GM12878 (cell line): Measurements from ENCODE around the gene TADA2A. TPM values are rescaled to one million over a fixed set of nuclear protein-coding genes. Genes with fewer than 3 reads are reported as not detected.

Experiments used
- ATAC-seq: fragments of 200-7000 bp; cut with Tn5 transposase; 3 replicates; pipeline ENCODE4 v1.9.1; 2020; ENCODE audit warnings: mild to moderate bottlenecking, moderate library complexity
- BruUV-seq: library from RNA; stranded (reverse); fragments of 400-500 nt; replicated peaks from 2 replicates; lab custom pipeline; 2021; lab: Mats Ljungman, UMichigan
- CTCF ChIA-PET: fragments of 300-600 bp; sonication (Branson Sonifier 250); formaldehyde crosslinking; extraction: SDS; loops from one replicate; lab custom pipeline; 2021; ENCODE audit warnings: inconsistent platforms; lab: Yijun Ruan, JAX
- POLR2A ChIA-PET: fragments of 350-600 bp; formaldehyde crosslinking; extraction: SDS; loops from one replicate; lab custom pipeline; 2021; ENCODE audit warnings: inconsistent platforms; lab: Charles Lee
- RAD21 ChIA-PET: fragments of 300-600 bp; sonication (Branson Sonifier 250); formaldehyde crosslinking; loops from one replicate; lab custom pipeline; 2023; ENCODE audit warnings: antibody characterized with exemption; ENCODE audit not compliant: unreplicated experiment; lab: Charles Lee
- SMC1A ChIA-PET: fragments of 300-600 bp; sonication (Branson Sonifier 250); formaldehyde crosslinking; loops from one replicate; lab custom pipeline; 2023; ENCODE audit not compliant: unreplicated experiment, uncharacterized antibody; lab: Charles Lee
- DNase-seq: peaks from one replicate; pipeline ENCODE4 v3.0.0-alpha.2; 2011; ENCODE audit warnings: low read depth, low spot score
- FAIRE-seq: peaks from 3 replicates; lab custom pipeline; 2011; peaks lifted over from hg19 to GRCh38; lab: Jason Lieb, UNC
- H2AFZ ChIP-seq: 2 replicates; pipeline ENCODE4 v1.6.0; 2011; ENCODE audit warnings: low read depth, low read length, control low read depth; ENCODE audit not compliant: control insufficient read depth
- H3K27ac ChIP-seq: 2 replicates; pipeline ENCODE4 v1.5.1; 2011; ENCODE audit warnings: control low read depth; ENCODE audit not compliant: control insufficient read depth, insufficient read depth
- H3K27me3 ChIP-seq, 2 experiments: replicated peaks in 1 of 2; 2 replicates each; pipeline versions ENCODE4 v1.6.0 to v1.6.1; 2011; ENCODE audit warnings: low read length in 1 of 2; ENCODE audit not compliant: control insufficient read depth in 2 of 2, insufficient read depth in 2 of 2
- H3K36me3 ChIP-seq, 2 experiments: 2 replicates each; pipeline ENCODE4 v1.5.1; 2011; ENCODE audit warnings: low read length in 1 of 2; ENCODE audit not compliant: control insufficient read depth in 2 of 2, insufficient read depth in 2 of 2
- H3K4me1 ChIP-seq: 2 replicates; pipeline ENCODE4 v1.6.1; 2011; ENCODE audit warnings: mild to moderate bottlenecking, low read length, moderate library complexity, mixed read lengths; ENCODE audit not compliant: control insufficient read depth, insufficient read depth
- H3K4me2 ChIP-seq: 2 replicates; pipeline ENCODE4 v1.6.0; 2011; ENCODE audit warnings: control low read depth; ENCODE audit not compliant: control insufficient read depth, insufficient read depth
- H3K4me3 ChIP-seq: fragments of 200-600 bp; sonication (generic); 2 replicates; pipeline ENCODE4 v1.5.1; 2016
- H3K79me2 ChIP-seq: 2 replicates; pipeline ENCODE4 v1.6.0; 2011; ENCODE audit warnings: low read length; ENCODE audit not compliant: control insufficient read depth, insufficient read depth
- H3K9ac ChIP-seq: 2 replicates; pipeline ENCODE4 v1.8.0; 2011; ENCODE audit warnings: low read length, control low read depth, mixed read lengths; ENCODE audit not compliant: control insufficient read depth, insufficient read depth
- H3K9me3 ChIP-seq: replicated peaks from 3 replicates; pipeline ENCODE4 v1.5.1; 2011; ENCODE audit warnings: mild to moderate bottlenecking, low read length; ENCODE audit not compliant: control insufficient read depth, insufficient read depth
- H4K20me1 ChIP-seq: 2 replicates; pipeline ENCODE4 v1.6.0; 2011; ENCODE audit not compliant: control insufficient read depth, insufficient read depth
- ASH2L ChIP-seq: fragments of 300-600, 200-600 bp; sonication (generic); IDR thresholded peaks from 2 replicates; pipeline ENCODE4 v1.6.1; 2017; ENCODE audit warnings: low read depth, mild to moderate bottlenecking, borderline replicate concordance
- BACH1 ChIP-seq: fragments of 450-650 bp; IDR thresholded peaks from 2 replicates; pipeline ENCODE4 v1.6.1; 2017; ENCODE audit warnings: mild to moderate bottlenecking, borderline replicate concordance
- DPF2 ChIP-seq: fragments of 450-650 bp; IDR thresholded peaks from 2 replicates; pipeline ENCODE4 v1.6.1; 2017; ENCODE audit warnings: mild to moderate bottlenecking
- EGR1 ChIP-seq, 2 experiments: IDR thresholded peaks; 1 replicate in 1 of 2; 2 replicates in 1 of 2; pipeline ENCODE4 v1.6.1; 2011 to 2012; ENCODE audit warnings: low read depth in 2 of 2, low read length in 2 of 2, borderline replicate concordance in 1 of 2, mild to moderate bottlenecking in 1 of 2, moderate library complexity in 1 of 2
- EP300 ChIP-seq, 2 experiments: fragments of 150-350 bp in 1 of 2; IDR thresholded peaks; 2 replicates each; pipeline ENCODE4 v1.6.1; 2011 to 2012; ENCODE audit warnings: low read depth in 2 of 2, low read length in 2 of 2, borderline replicate concordance in 1 of 2, improper control_type of control experiment in 1 of 2, inconsistent platforms in 1 of 2; ENCODE audit not compliant: control insufficient read depth in 1 of 2
- HDAC2 ChIP-seq: fragments of 200-600 bp; sonication (generic); IDR thresholded peaks from 2 replicates; pipeline ENCODE4 v1.6.1; 2017
- MTA2 ChIP-seq: fragments of 450-650 bp; IDR thresholded peaks from 2 replicates; pipeline ENCODE4 v1.6.1; 2016; ENCODE audit warnings: low read depth, mild to moderate bottlenecking, moderate library complexity
- MXI1 ChIP-seq: fragments of 150-350 bp; IDR thresholded peaks from 2 replicates; pipeline ENCODE4 v1.6.1; 2011; ENCODE audit warnings: low read depth, mild to moderate bottlenecking, inconsistent platforms, low read length, improper control_type of control experiment
- MYB ChIP-seq: fragments of 150-350 bp; IDR thresholded peaks from 2 replicates; pipeline ENCODE4 v1.6.1; 2014; ENCODE audit warnings: mild to moderate bottlenecking, low read depth, low read length, borderline replicate concordance
- NBN ChIP-seq: fragments of 450-650 bp; IDR thresholded peaks from 2 replicates; pipeline ENCODE4 v1.6.1; 2016
- NFIC ChIP-seq: IDR thresholded peaks from 2 replicates; pipeline ENCODE4 v1.6.1; 2012; ENCODE audit warnings: low read depth, mild to moderate bottlenecking, inconsistent platforms, low read length, moderate library complexity
- NR2C1 ChIP-seq: fragments of 450-650 bp; IDR thresholded peaks from 2 replicates; pipeline ENCODE4 v1.6.1; 2017; ENCODE audit warnings: antibody characterized with exemption, mild to moderate bottlenecking, moderate library complexity
- NR2F1 ChIP-seq: fragments of 450-650 bp; conservative IDR thresholded peaks from 2 replicates; pipeline ENCODE4 v1.6.1; 2017; ENCODE audit warnings: mild to moderate bottlenecking
- PKNOX1 ChIP-seq: fragments of 450-650 bp; IDR thresholded peaks from 2 replicates; pipeline ENCODE4 v1.6.1; 2016; ENCODE audit warnings: mild to moderate bottlenecking
- RAD51 ChIP-seq: fragments of 450-650 bp; IDR thresholded peaks from 2 replicates; pipeline ENCODE4 v1.6.1; 2016; ENCODE audit warnings: moderate library complexity, mild to moderate bottlenecking, inconsistent platforms
- RELA ChIP-seq: fragments of 450-650 bp; IDR thresholded peaks from 2 replicates; pipeline ENCODE4 v1.8.0; 2014; ENCODE audit warnings: borderline replicate concordance; ENCODE audit not compliant: partially characterized antibody
- RELB ChIP-seq: fragments of 450-650 bp; IDR thresholded peaks from 2 replicates; pipeline ENCODE4 v1.6.1; 2017; ENCODE audit warnings: low read depth, mild to moderate bottlenecking, moderate library complexity
- SIN3A ChIP-seq: IDR thresholded peaks from 2 replicates; pipeline ENCODE4 v1.6.1; 2012; ENCODE audit warnings: low read depth, low read length, improper control_type of control experiment
- SMARCA5 ChIP-seq: fragments of 450-650 bp; IDR thresholded peaks from 2 replicates; pipeline ENCODE4 v1.6.1; 2017; ENCODE audit warnings: mild to moderate bottlenecking
- SRF ChIP-seq, 2 experiments: IDR thresholded peaks; 2 replicates each; pipeline ENCODE4 v1.6.1; 2011; ENCODE audit warnings: low read depth in 2 of 2, low read length in 2 of 2, mild to moderate bottlenecking in 1 of 2, moderate library complexity in 1 of 2
- ZNF384 ChIP-seq: IDR thresholded peaks from 2 replicates; pipeline ENCODE4 v1.6.1; 2012; ENCODE audit warnings: low read depth, mild to moderate bottlenecking, low read length, improper control_type of control experiment, borderline replicate concordance
- WGBS: methylation state at CpG from one replicate; pipeline ENCODE4 v1.1.6; 2016; ENCODE audit warnings: low lambda C conversion rate; ENCODE audit not compliant: insufficient replicate concordance, insufficient coverage; ENCODE audit errors: missing lambda C conversion rate; 5-methylcytosine and 5-hydroxymethylcytosine counted together
- in situ Hi-C: fragments of 300-500 bp; cut with MboI; formaldehyde crosslinking; loops from 9 replicates; pipeline ENCODE4 v1.14.3; 2018; ENCODE audit warnings: mixed read lengths
- intact Hi-C: fragments of 100-400 bp; cut with micrococcal nuclease; formaldehyde crosslinking; loops from one replicate; pipeline ENCODE4 v1.14.2; 2022; ENCODE audit not compliant: unreplicated experiment
- polyA plus RNA-seq, 11 experiments: library from polyadenylated mRNA; depleted of rRNA in 4 of 11; unstranded in 6 of 11; stranded (reverse) in 5 of 11; fragments of >200 nt; fragmentation: Nextera tagmentation in 4 of 11; fragmentation: Illumina TruSeq in 1 of 11; extraction: Ambion mirVana in 4 of 11; extraction: Trizol in 1 of 11; gene quantifications; 1 replicate in 1 of 11; 2 replicates in 10 of 11; pipeline versions ENCODE4 v1.2.1 to v1.2.3, GENCODE V29; 2011 to 2016; ENCODE audit warnings: inconsistent platforms in 2 of 11, missing spikeins in 2 of 11, low read depth in 1 of 11
- total RNA-seq, 4 experiments: library from RNA; depleted of rRNA in 3 of 4; stranded (reverse); fragments of >200 nt in 3 of 4; fragmentation: Illumina TruSeq in 1 of 4; extraction: Trizol in 1 of 4; gene quantifications; 2 replicates each; pipeline versions ENCODE4 v1.2.1 to v1.2.3, GENCODE V29; 2013 to 2021

The TADA2A gene
- total and polyA plus RNA-seq, 10 of the 15 experiments (the other 5 are each of a cell fraction or from before 2014, with no cell fraction given), result 19.6 to 43.8 (median 34.1) TPM

GRCh38 chr17:37410357-37410756, 3.7 kb downstream of the TADA2A start (continued):
- TF ChIP-seq SRF (IDR thresholded peaks at IDR 0.05; ENCODE audit: low read depth in 2 of 2, low read length in 2 of 2) (no peak), RAD51 (no peak), NR2F1 (no peak), NFIC (no peak), PKNOX1 (no peak)

GRCh38 chr17:37413875-37414519, 7.3 kb downstream of the TADA2A start:
- intact Hi-C loops, result no loop called here
- Histone ChIP-seq H3K36me3 (peaks cover 0 to 15% of the 10 kb centered on the region in 2 experiments; a peak in 2 of 4 replicates), H3K79me2 (peaks cover 3% of the 10 kb centered on the region), H3K4me2 (no peak overlapping the region), H3K4me3 (no peak overlapping the region), H3K4me1 (no peaks in the 10 kb centered on the region), H4K20me1 (no peaks in the 10 kb centered on the region), H3K27me3 (no peaks in the 10 kb centered on the region), H2AFZ (no peak overlapping the region), H3K27ac (no peak overlapping the region), H3K9ac (no peak overlapping the region), H3K9me3 (no peaks in the 10 kb centered on the region)
- FAIRE-seq (no peak), ATAC-seq (peak; percentile 87), DNase-seq (no peak)
- BruUV-seq, result no TSS peak
- WGBS, result 86% methylated on average over 7 of the region's 7 CpGs
- SMC1A ChIA-PET, result interaction anchor here (0.9 to 1.3 kb wide), 3 partner anchors 9 to 40 kb away, joined by 3 to 4 read pairs (median 3); no protein-coding TSS in a partner anchor
- in situ Hi-C loops, result no loop called here
- CTCF ChIA-PET, result interaction anchor here (0.6 to 1.2 kb wide), 4 partner anchors 9 to 41 kb away, joined by 3 to 4 read pairs (median 4); no protein-coding TSS in a partner anchor
- POLR2A ChIA-PET, result interaction anchor here (0.8 to 0.9 kb wide), 2 partner anchors 26 to 32 kb away, joined by 3 read pairs; no protein-coding TSS in a partner anchor
- RAD21 ChIA-PET, result interaction anchor here (1.2 kb wide), 2 partner anchors 16 to 27 kb away, joined by 3 to 4 read pairs; no protein-coding TSS in a partner anchor
- TF ChIP-seq NBN, result 0 out of 2 replicates have a peak, but pooled peaks have one; percentile 52
- TF ChIP-seq MXI1, result no peak
- TF ChIP-seq SIN3A, result no peak
- TF ChIP-seq NFIC, result no peak
- TF ChIP-seq HDAC2, result no peak
- no peak for TF ChIP-seq MTA2
- TF ChIP-seq DPF2, result no peak
- peak; percentile 30; the same call in 1 of the 2 replicates for TF ChIP-seq SMARCA5
- no peak for TF ChIP-seq RELA
- TF ChIP-seq RELB, result peak; percentile 50; the same call in 1 of the 2 replicates
- TF ChIP-seq BACH1, result no peak
- TF ChIP-seq SRF (IDR thresholded peaks at IDR 0.05; ENCODE audit: low read depth in 2 of 2, low read length in 2 of 2), result no peak
- no peak for TF ChIP-seq MYB
- no peak for TF ChIP-seq EP300 (IDR thresholded peaks at IDR 0.05; ENCODE audit: borderline replicate concordance in 1 of 2, control insufficient read depth in 1 of 2, low read depth in 2 of 2, low read length in 2 of 2)
- no peak for TF ChIP-seq ASH2L
- TF ChIP-seq ZNF384, result no peak
- no peak for TF ChIP-seq EGR1 (IDR thresholded peaks at IDR 0.05; ENCODE audit: borderline replicate concordance in 1 of 2, low read depth in 2 of 2, low read length in 2 of 2)
- TF ChIP-seq NR2C1, result peak; percentile 52; the same call in 1 of the 2 replicates
